GM21529 (cell line): ENCODE measurements around the gene MELTF.
A peak's percentile ranks its signal among the peaks of the same experiment; 100 is the strongest.
"Not testable (repeated sequence)": the region's sequence is repeated elsewhere in the genome, so short reads cannot be mapped to it uniquely, and the experiment has no call there.

Source experiments
- ATAC-seq: cut with Tn5 transposase; IDR thresholded peaks from one replicate; pipeline ENCODE4 v1.9.1; 2021; ENCODE audit not compliant: unreplicated experiment

MELTF gene

GRCh38 chr3:197029511-197030167 is at the start of gene MELTF:
MELTF (minus strand) TSS chr3:197029817; CDS start chr3:197029702, 115 bp downstream.
- ATAC-seq, result peak; percentile 74

GRCh38 chr3:197076415-197076814 is 46.8 kb upstream of the MELTF start:
- ATAC-seq, result no peak

- no peak for ATAC-seq
Observed at GRCh38 chr3:197068077-197068476, 38.5 kb upstream of the MELTF start.

GRCh38 chr3:197064771-197065170 is 35.2 kb upstream of the MELTF start:
- no peak for ATAC-seq

- no peak for ATAC-seq
Observed at GRCh38 chr3:197062446-197062845, 32.8 kb upstream of the MELTF start.

- ATAC-seq, result peak; percentile 25
Observed at GRCh38 chr3:197051637-197052036, 22.0 kb upstream of the MELTF start.

- ATAC-seq, result peak; percentile 53
Observed at GRCh38 chr3:197050511-197050910, 20.9 kb upstream of the MELTF start.

GRCh38 chr3:197042539-197042938 is 12.9 kb upstream of the MELTF start:
- ATAC-seq, result no peak

- ATAC-seq, result no peak
Observed at GRCh38 chr3:197041875-197042488, 12.4 kb upstream of the MELTF start.

- ATAC-seq, result no peak
Observed at GRCh38 chr3:197040658-197041057, 11.0 kb upstream of the MELTF start.

GRCh38 chr3:197038679-197039462 is 9.3 kb upstream of the MELTF start:
- no peak for ATAC-seq

GRCh38 chr3:197035577-197035976 is 6.0 kb upstream of the MELTF start:
- ATAC-seq, result no peak

- not testable (repeated sequence) for ATAC-seq
Observed at GRCh38 chr3:197034778-197035177, 5.2 kb upstream of the MELTF start.

GRCh38 chr3:197033764-197034163 is 4.1 kb upstream of the MELTF start:
- ATAC-seq, result not testable (repeated sequence)

GRCh38 chr3:197031315-197032285 is 2.0 kb upstream of the MELTF start:
- ATAC-seq, result no peak

GRCh38 chr3:197030379-197031314 is 1.0 kb upstream of the MELTF start:
- ATAC-seq, result no peak

GRCh38 chr3:197028728-197029510 is 698 bp downstream of the MELTF start:
- ATAC-seq, result peak; percentile 39

GRCh38 chr3:197027896-197028727 is 1.5 kb downstream of the MELTF start:
- ATAC-seq, result no peak
